ENCODE data around the gene TRAM2.

- no peak for TF ChIP-seq PATZ1 (CRISPR knock-in tag; IDR thresholded peaks at IDR 0.05; ENCODE audit: borderline replicate concordance)
- no peak for TF ChIP-seq POU6F1 (CRISPR knock-in tag; IDR thresholded peaks at IDR 0.05; ENCODE audit: borderline replicate concordance, low read depth)
- no peak for TF ChIP-seq ZC3H10 (CRISPR knock-in tag; IDR thresholded peaks at IDR 0.05)
- TF ChIP-seq ZNF565 (CRISPR knock-in tag; conservative IDR thresholded peaks at IDR 0.05; ENCODE audit: low read depth) = no peak
- no peak for TF ChIP-seq SNAI2 (CRISPR knock-in tag; IDR thresholded peaks at IDR 0.05)
- TF ChIP-seq OSR1 (CRISPR knock-in tag; IDR thresholded peaks at IDR 0.05) = no peak
- TF ChIP-seq ESRRG (CRISPR knock-in tag; IDR thresholded peaks at IDR 0.05) = no peak
- no peak for TF ChIP-seq GLIS3 (CRISPR knock-in tag; IDR thresholded peaks at IDR 0.05)
- no peak for TF ChIP-seq ISL1 (CRISPR knock-in tag; IDR thresholded peaks at IDR 0.05)
- TF ChIP-seq TOX (CRISPR knock-in tag; IDR thresholded peaks at IDR 0.05; ENCODE audit: borderline replicate concordance) = no peak
Observed at GRCh38 chr6:52496631-52497030, 80.2 kb downstream of the TRAM2 start.

Data from SK-N-SH treated with all-trans-retinoic acid at 6 μM for 48 hours (cell line).